PC-9 (cell line): ENCODE data around the gene OR10H1.

Source experiments
- CTCF ChIP-seq: fragments of 200-600 bp; sonication (generic); conservative IDR thresholded peaks from 2 replicates; pipeline ENCODE4 v1.6.1; 2017; ENCODE audit warnings: mixed run types, antibody characterized with exemption, mild to moderate bottlenecking, moderate library complexity
- EZH2 ChIP-seq: fragments of 200-600 bp; sonication (generic); IDR thresholded peaks from 2 replicates; pipeline ENCODE4 v1.8.0; 2017; ENCODE audit warnings: antibody characterized with exemption, low read depth

- no peak for TF ChIP-seq CTCF
- TF ChIP-seq EZH2, result no peak
These were observed 35.5 kb downstream of the OR10H1 start for GRCh38 chr19:15779756-15780476.
